Midbrain (tissue), 1 donor: Measurements from ENCODE around the gene SLAIN1.

Experiments used
- DNase-seq: peaks from one replicate; lab custom pipeline; 2025; lab: John Stamatoyannopoulos, UW

SLAIN1 gene

GRCh38 chr13:77714119-77714755 is 16.8 kb downstream of the SLAIN1 start:
- no peak for DNase-seq

GRCh38 chr13:77715233-77715891 is 17.9 kb downstream of the SLAIN1 start:
- no peak for DNase-seq

GRCh38 chr13:77716692-77717091 is 19.2 kb downstream of the SLAIN1 start:
- no peak for DNase-seq

GRCh38 chr13:77717508-77717907 is 20.0 kb downstream of the SLAIN1 start:
- DNase-seq, result no peak

- DNase-seq, result no peak
Measured at GRCh38 chr13:77719128-77719527, 21.6 kb downstream of the SLAIN1 start.

- no peak for DNase-seq
Measured at GRCh38 chr13:77720988-77721387, 23.5 kb downstream of the SLAIN1 start.

- DNase-seq, result no peak
Measured at GRCh38 chr13:77724092-77724491, 26.6 kb downstream of the SLAIN1 start.

- no peak for DNase-seq
Measured at GRCh38 chr13:77725071-77725470, 27.6 kb downstream of the SLAIN1 start.

GRCh38 chr13:77728265-77729125 is 31.0 kb downstream of the SLAIN1 start:
- DNase-seq, result no peak

GRCh38 chr13:77729502-77730221 is 32.2 kb downstream of the SLAIN1 start:
- no peak for DNase-seq

- no peak for DNase-seq
Measured at GRCh38 chr13:77730572-77730971, 33.1 kb downstream of the SLAIN1 start.

- DNase-seq, result no peak
Measured at GRCh38 chr13:77732287-77732686, 34.8 kb downstream of the SLAIN1 start.

- no peak for DNase-seq
Measured at GRCh38 chr13:77733674-77734073, 36.2 kb downstream of the SLAIN1 start.

- no peak for DNase-seq
Measured at GRCh38 chr13:77737583-77738200, 40.2 kb downstream of the SLAIN1 start.

GRCh38 chr13:77740097-77740735 is 42.7 kb downstream of the SLAIN1 start:
- peak; percentile 41 for DNase-seq

GRCh38 chr13:77740931-77741596 is 43.6 kb downstream of the SLAIN1 start:
- DNase-seq, result peak; percentile 94

GRCh38 chr13:77741597-77741972 is 44.1 kb downstream of the SLAIN1 start:
- no peak for DNase-seq

- DNase-seq, result no peak
Measured at GRCh38 chr13:77742801-77743200, 45.3 kb downstream of the SLAIN1 start.

GRCh38 chr13:77745784-77746183 is 48.3 kb downstream of the SLAIN1 start:
- no peak for DNase-seq

GRCh38 chr13:77749344-77749880 is 51.9 kb downstream of the SLAIN1 start:
- no peak for DNase-seq
